T-helper 9 cell (primary cell): ENCODE data around the gene TMEM17.

ENCODE experiments used
- DNase-seq: peaks from one replicate; pipeline ENCODE4 v3.0.0-alpha.2; 2020

Gene TMEM17

DNA sequence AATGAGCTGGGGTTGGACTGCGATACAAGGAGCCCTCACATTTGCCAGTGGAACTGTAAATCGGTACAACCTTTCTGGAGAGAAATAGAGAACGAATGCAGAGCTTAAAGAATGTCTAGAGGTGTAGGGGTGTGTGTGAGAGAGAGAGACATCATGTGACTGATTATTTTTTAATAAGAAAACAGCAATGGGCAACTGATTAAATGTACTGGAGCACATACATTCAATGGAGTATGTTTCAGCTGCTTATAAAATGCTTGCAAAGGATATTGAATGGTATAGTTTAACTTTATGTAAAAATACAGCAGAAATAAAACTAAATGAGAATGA lies 391 bp upstream of the TMEM17 start:
- DNase-seq = no peak

DNA sequence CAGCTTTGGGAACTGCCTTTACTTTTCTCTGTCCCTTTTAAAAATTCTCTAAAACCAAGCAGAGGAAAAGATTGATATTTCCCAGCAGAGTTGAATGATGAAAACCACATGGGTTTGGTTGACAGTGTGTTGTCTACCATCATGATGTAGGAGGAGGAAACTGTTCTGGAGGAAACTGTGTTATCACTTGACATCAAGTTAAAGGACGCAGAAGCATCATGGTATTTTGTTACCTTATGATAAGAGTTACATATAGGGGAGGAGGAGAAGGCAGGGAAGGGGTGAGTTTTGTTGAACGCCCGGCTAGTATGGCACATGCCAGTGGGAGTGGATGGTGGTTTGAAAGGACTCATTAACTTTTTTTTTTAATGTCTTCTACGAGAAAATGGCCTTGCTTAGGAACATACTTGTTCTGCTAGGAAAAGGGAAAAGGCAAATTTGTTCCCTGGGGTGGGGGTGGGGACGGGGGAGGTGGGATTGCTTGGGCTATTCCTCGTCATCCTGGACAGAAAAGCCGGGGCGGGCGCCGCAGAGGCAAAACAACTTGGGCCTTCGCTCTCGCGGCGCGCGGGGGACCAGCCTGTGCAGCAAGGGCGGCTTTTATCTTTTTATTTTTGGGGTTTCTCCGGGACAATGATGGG lies 766 bp downstream of the TMEM17 start:
- no peak for DNase-seq

DNA sequence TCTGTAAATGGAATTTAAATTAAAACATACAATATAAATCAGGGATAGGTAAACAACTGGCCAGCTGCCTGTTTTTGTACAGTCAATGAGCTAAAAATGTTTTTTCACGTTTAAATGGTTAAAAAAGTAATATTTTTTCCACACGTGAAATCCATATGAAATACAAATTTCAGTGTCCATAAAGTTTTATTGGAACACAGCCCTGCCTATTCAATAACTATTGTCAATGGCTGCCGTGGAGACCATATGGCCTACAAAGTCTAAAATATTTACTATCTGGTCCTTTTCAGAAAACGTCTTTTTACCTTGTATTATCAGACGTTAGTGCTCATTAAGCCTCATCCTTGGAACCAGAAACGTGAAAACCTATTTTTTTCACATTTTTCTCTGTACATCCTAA lies 1.3 kb downstream of the TMEM17 start:
- DNase-seq = no peak

- no peak for DNase-seq
Observed at GRCh38 chr2:62501794-62502500, 4.0 kb downstream of the TMEM17 start.

DNA sequence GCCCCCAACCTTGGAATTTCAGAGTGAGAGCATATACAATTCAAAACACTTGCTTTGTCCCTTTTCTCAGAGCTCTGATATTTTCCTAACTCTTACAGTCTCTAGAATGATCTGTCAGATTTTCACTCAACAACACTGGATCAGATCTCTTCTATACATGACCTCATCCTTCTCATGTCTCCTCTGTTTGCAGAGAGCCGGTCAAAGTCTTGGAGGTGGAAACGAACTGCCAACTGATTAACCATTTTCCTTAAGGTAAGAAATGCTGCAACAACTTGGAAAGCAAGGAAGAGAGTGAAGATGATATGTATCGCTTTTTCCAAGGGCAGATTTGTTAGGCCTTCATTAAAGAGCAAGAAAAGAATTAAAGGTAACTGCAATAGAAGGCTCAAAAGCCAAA lies 4.9 kb downstream of the TMEM17 start:
- DNase-seq = no peak

DNA sequence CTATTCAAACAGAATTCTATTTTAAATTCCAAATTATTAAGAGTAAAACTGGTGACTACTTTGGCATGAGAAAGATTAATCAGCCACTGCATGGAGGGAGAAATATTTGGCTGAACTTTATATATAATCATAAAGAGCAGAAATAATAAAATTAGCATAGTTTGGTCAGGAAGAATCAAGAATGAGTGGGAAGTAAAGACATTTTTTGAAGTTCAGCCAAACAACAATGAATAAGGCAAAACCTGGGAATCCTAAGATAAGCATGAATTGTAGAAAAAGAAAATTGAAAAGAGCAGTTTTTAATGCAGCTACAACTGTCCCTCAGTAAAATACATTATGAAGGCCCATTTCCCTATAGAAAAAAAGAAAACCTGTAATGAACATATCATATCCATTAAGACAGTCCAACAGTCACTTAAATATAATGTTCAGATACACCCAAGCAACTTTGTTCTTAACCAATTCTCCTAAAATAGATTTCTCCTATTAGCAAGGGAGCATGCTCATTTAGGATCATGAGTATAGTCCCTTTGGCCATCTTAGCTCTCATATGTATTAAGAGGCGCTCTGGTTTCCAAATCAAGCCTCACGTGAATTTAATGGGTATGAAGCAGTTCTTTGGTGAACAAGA lies 6.5 kb downstream of the TMEM17 start:
- DNase-seq = no peak

DNA sequence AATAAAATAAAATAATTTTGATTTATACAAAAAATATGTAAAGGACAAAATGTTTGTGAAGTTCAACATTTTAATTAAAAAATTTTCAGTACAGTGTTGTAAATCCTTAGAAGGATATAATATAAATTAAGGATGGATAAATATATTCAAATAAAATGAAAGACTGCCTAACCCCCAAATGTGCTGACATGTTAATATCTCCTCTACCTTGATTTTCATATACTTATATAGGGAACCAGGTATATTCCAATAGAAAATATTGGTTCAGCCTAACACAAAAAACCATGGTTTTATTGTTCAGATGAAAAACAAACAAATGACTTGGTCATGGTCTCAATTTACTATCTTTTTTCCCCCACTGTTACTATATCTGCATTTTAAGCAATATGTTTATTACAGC lies 7.3 kb downstream of the TMEM17 start:
- DNase-seq = no peak

DNA sequence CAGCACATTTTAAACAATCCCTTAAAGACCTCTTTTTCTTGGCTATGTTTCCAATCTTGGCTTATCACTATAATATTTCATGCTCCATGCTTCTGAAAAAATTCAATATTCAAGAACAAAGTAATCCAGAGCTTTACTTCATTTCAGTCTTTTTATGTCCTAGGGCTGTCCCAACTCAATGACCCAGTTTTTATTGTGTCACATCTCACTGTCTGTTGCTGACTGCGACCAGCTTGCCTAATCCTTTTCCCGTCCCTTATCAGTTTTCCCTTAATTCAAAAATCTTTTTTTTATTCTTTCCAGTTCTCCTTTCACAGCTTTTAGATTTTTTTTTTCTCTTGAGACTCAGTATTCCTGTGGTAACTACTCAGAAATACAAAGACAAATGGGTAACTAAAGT lies 10.2 kb downstream of the TMEM17 start:
- no peak for DNase-seq

DNA sequence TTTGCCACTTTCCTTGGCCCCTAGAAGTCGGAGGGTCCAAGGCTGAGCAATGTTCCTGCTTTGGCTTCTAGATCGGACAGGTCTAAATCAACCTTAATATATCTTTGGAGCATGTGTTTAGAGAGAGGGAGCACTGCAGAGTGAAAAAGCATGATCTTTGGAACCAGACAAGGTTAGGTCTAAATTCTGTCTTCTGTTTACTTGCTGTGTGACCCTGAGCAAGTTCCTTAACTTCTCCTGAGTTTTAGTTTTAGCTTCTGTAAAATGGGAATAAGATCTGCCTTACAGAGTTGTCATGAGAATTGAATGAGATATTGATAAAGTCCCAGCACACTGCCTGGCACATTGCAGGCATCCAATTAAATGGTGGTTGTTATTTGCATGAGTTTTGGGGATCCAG lies 13.9 kb downstream of the TMEM17 start:
- no peak for DNase-seq

DNA sequence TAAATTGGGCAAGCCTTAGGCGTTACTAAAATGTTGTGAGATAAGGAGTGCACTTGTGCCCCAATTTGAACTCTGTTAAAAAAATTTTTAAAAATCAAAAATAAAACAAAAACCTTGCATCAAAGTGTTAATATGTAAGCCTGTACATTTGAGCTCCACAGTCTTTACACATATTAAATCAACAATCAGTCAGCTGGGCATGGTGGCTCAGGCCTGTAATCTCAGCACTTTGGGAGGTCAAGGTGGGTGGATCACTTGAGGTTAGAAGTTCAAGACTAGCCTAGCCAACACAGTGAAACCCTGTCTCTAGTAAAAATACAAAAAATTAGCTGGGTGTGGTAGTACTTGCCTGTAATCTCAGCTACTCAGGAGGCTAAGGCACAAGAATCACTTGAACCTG lies 16.3 kb downstream of the TMEM17 start:
- DNase-seq = no peak

GRCh38 chr2:62489162-62489561 lies 16.8 kb downstream of the TMEM17 start:
- no peak for DNase-seq

DNA sequence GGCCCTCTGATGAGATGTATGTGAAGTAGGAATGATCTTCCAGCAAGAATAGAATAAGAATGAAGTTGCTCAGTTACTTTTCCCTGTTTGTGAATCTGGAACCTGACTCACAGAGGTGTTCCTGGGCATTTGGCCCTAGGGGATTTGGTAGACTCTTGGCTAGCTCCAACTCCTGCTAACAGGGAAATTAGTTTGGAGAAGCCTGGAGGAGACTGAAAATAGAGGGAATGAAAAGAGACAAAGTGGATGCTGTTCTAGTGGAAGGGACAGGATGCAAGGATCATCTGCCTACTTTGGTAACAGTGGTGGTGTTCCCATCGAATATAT lies 19.6 kb downstream of the TMEM17 start:
- no peak for DNase-seq

DNA sequence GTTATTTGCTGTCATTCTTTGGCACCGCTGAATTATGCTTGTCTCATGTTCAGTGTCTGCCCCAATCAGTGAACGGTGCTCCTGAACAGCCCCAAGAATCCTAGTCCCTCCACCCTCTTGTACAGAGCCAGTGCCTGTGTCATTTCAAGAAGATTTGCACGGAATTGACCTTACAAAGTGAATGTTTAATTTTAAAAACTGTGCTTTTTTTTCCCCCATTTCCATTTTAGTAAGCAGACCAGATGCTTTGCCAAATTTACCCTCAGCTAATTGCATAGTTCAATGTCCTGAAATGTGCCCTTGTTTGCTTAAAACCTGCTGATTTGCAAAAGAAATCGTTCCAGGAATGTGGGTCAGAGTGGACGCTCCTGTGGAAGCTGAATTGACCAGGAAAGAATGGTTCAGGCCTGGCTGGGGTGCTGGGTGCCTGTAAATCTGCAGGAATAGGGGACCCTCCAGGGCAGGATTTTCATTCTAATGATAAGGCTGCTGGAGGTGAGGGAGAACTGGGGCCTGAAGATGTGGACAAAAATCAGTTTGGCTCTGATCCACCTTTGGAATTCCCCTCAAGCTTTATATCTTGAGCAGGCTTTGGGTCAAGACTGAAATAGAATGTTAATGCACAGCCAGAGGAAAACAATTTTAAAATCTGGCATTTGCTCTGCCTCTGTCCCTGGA lies 20.1 kb downstream of the TMEM17 start:
- DNase-seq = no peak

DNA sequence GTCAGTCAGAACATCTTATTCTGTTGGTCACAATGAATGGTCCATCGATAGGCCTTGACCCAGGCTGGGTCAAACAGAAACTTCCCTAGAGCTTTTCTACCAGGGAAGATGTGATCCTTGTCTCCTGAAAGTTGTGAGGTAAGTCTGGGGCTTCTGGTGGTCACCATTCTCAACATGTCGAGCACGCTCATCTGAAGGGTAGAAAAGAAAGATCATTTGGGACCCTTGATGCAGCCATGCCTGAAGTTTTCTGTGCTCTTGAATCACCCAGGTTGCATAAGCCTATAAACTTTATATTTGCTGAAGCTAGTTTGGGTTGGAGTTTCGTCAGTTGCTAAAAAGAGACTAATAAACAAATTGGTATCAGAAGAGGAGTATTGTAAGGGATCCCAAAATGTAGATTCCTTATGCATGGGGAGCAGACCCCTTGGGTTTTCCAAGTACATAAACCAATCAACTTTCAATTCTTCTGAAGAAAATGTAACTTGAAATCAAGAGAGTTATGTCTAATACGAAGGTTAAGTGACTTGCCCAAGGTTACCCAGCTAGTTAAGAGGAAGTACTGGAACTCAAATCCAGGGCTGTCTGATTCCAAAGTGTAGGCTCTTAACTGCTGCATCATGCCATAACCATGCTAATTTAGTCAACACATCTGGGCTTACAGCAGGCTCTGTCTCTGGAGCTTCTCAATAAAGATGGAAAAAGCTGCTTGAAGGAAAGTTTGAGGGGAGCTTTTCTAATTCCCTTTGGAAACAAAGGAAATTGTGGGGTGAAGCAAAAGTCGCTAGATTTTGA lies 23.2 kb downstream of the TMEM17 start:
- DNase-seq = no peak

GRCh38 chr2:62479917-62480316 lies 26.1 kb downstream of the TMEM17 start:
- DNase-seq = no peak

GRCh38 chr2:62478093-62478580 lies 27.9 kb downstream of the TMEM17 start:
- DNase-seq = no peak

DNA sequence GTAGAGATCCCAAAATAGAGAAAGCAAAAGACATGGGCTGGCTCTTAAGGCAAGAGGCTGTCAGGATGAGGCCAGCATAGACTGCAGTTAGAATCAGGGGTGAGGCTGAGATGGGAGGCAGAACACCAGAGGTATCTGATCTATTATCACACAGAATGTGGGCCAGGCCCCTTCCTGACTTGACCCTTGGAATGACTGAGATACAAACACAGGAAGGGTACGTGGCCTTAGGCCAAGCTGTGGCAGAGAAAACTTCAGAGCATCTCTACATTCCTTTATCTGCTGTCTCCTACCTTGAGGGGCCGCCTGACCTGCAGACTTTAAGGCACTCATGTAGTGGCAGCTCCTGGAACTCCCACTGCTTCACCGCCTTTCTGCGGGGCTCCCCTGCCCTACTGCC lies 28.4 kb downstream of the TMEM17 start:
- no peak for DNase-seq

DNA sequence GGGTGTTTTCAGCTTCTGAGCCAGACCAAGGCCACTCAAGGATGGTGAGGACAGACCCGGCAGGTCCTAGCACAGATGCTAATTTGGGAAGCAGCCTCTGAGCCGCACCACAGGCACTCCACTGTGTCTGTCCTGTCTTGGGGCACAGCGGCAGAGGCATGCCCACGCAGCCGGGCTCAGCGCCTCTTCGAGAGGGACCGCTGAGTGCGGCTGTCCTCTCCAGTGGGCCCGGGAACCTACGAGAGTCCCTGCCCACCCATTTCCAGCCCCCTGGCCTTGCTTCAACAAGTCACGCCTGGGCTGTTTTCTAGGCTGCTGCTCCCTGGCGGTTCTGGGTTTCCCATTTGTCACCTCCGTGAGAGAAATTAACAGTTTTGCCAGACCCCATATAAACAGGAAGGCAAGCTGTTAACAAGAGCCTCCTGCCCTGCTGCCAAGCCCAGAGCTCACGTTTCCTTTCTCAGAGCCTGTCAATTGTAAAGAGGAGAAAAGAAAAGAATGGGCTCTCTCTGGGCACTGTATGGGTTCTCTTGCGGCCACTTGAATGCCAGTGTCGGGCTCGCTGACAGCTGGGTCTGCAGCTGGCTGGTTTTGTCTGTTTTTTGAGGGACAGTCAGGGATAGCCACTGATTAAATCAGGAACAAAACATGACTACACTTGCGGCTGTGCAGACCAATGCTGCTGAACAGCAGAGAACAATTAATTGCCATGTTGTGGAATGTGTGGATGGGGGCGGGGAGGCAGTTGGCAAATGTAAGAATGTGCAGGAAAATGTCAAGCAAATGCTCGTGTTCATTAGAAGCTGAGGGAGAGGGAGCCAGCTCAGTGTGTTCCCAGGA lies 30.6 kb downstream of the TMEM17 start:
- no peak for DNase-seq

DNA sequence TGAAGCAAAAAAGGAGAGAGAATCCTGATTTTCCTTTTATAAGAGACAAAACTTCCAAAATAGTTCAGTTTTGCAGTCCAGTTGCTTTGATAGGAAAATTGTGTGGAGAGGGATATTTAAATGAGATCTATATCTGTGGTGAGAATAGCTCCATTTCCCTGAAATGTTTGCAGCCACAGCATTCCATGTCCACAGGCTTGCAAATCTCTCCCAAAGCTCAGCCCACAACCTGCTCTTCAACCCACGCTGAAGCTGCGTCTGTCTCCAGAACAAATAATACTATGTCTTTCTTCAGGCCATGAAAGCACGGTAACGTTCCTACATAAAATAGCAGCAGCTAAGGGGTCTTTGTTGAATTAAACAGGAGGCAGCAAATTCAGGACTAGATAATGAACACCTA lies 31.8 kb downstream of the TMEM17 start:
- DNase-seq = no peak

GRCh38 chr2:62473246-62473827 lies 32.7 kb downstream of the TMEM17 start:
- DNase-seq = no peak

DNA sequence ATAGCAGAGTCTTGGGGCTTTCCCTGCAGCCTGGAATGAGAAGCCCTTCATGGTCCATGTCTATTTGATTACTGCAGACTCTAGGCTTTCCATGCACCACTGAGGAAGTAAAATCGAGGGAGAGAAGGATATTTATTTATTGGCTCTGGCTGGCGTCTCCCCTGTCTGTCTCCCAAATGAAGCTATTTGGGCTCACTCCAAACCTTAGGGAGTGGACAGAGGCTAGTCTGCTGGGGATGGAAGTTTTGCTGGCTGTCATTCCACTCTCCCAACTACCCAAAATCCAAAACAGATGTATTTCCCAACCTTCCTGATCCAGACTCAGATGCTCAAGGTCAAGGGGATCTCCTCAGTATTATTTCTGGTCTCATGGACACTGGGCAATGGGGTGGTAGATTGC lies 33.7 kb downstream of the TMEM17 start:
- no peak for DNase-seq

DNA sequence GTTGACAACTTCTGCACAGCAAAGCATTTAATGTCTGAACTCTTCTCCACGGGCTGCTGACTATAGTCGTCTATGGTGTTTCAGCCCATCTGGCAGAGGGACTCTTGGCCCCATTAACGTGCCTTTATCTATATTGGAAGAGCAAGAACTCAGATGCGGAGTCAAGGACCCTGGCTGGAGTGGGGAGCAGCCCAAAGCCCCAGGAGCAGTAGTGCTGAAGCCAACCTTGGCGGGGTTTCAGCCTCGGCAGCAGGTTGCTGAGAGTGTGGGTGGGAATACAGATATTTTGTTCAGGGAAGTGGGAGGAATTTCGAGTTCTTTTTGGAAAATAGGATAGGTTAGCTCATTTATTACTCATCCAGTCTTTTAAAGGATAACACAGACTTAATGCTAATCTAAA lies 34.2 kb downstream of the TMEM17 start:
- no peak for DNase-seq
